HG02798 (cell line): ENCODE measurements around the gene CASP3.
"Not testable (repeated sequence)": the region's sequence is repeated elsewhere in the genome, so short reads cannot be mapped to it uniquely, and the experiment has no call there.

ENCODE experiments used
- ATAC-seq: cut with Tn5 transposase; IDR thresholded peaks from one replicate; pipeline ENCODE4 v1.9.1; 2021; ENCODE audit warnings: mild to moderate bottlenecking; ENCODE audit not compliant: unreplicated experiment, poor library complexity

CASP3 gene

GRCh38 chr4:184598753-184599491, 50.3 kb downstream of the CASP3 start:
- ATAC-seq, result no peak

DNA sequence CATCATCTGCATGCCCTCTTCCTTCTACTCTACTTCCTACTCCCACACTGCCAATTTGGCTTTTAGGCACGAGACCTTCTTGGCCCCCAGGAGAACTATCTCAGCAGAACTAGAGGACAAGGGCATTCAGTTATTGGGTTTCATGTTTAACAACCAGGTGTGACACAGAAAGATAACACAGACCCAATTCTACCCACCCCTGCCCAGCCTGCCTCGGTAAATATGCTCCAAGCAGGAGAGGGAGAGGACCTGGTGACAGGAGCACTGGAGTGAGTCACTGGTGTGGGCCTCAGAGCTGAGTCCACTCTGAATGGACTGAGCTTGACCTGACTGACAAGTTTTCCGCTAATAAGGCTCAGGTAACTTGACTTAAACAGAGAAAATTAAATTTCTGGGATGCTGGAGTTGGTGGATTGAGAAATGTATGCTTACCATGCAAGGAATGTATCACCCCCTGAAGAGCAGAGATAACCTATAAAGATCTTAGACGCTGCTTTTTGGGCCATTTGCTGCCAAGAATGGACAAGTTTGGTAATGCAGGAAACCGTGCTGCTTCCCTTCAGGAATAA, 52.5 kb downstream of the CASP3 start:
- no peak for ATAC-seq

DNA sequence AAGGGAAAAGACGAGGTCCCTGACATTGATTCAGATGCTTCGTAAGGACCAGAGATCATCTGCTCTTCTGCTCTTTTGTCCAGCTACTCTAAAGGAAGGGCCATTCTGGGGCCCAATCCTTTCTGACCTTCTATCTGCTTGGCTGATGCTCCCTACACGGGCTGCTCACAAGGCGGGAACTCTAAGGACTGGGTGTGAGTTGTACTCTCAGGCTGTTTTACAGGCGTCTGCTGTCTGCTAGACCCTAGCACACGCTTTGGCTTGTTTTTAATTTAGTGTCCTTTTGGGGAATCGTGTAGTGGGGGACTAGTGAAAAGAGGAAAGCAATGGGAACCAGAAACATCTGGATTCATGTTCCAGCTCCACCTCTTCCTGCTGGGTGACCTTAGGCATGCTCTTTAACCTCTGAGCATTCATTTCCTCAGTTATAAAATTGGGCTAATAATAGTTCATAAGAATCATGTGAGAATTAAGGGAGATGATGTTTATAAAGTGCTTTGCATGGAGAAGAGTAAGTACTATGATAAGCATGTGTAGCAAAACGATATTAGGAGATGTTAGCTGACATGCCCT, 53.1 kb downstream of the CASP3 start:
- ATAC-seq, result no peak

GRCh38 chr4:184595430-184595829, 53.8 kb downstream of the CASP3 start:
- ATAC-seq, result no peak

DNA sequence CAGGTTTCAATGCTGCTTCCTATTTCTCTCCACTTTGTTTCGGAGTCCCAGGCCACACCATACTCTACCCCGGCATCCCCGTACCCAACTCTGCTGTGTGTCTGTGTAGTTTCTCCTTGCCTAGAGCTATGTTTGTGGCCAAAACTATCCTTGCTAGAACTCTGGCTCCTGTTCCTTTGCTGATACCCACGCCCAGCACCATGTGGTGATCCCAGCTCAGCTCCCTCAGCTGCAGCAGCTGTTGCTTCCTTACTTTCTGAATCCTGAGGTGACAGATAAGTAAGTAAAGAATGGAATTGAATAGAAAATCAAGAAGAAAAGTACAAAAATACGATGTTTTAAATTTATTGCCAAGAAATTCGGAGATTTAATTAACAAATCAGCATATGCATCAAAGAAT, 55.8 kb downstream of the CASP3 start:
- ATAC-seq, result no peak

- not testable (repeated sequence) for ATAC-seq
Observed at GRCh38 chr4:184591747-184592270, 57.4 kb downstream of the CASP3 start.

GRCh38 chr4:184591070-184591677, 58.1 kb downstream of the CASP3 start:
- no peak for ATAC-seq

GRCh38 chr4:184590196-184590595, 59.1 kb downstream of the CASP3 start:
- ATAC-seq, result no peak

GRCh38 chr4:184588893-184589292, 60.4 kb downstream of the CASP3 start:
- ATAC-seq, result no peak

- ATAC-seq, result no peak
Observed at GRCh38 chr4:184587701-184588100, 61.5 kb downstream of the CASP3 start.

- no peak for ATAC-seq
Observed at GRCh38 chr4:184587221-184587620, 62.0 kb downstream of the CASP3 start.

GRCh38 chr4:184583738-184584502, 65.3 kb downstream of the CASP3 start:
- peak; percentile 65 for ATAC-seq
